Esophagus muscularis mucosa (tissue), 4 donors: ENCODE results near the gene SLC35A4.

Source experiments
- EP300 ChIP-seq: sonication (generic); formaldehyde crosslinking; IDR thresholded peaks from one replicate; pipeline ENCODE4 v1.6.1; 2017; ENCODE audit warnings: antibody characterized with exemption
- POLR2A ChIP-seq: fragments of 450-650 bp; IDR thresholded peaks from one replicate; pipeline ENCODE4 v1.6.1; 2017; ENCODE audit warnings: antibody characterized with exemption, moderate library complexity, mild to moderate bottlenecking, low read depth
- POLR2AphosphoS5 ChIP-seq, 2 donors: sonication (generic); formaldehyde crosslinking; IDR thresholded peaks; one replicate each; pipeline ENCODE4 v1.6.1; 2017; ENCODE audit warnings: antibody characterized with exemption in 2 of 2
- TF ChIP-seq, protein P1 (sequence below), 3 experiments: fragments of 200-600 bp in 2 of 3; fragments of 450-650 bp in 1 of 3; sonication (generic) in 2 of 3; IDR thresholded peaks; one replicate each; pipeline ENCODE4 v1.5.1; 2017 to 2019; ENCODE audit warnings: antibody characterized with exemption in 3 of 3, mild to moderate bottlenecking in 2 of 3, moderate library complexity in 1 of 3

DNA sequence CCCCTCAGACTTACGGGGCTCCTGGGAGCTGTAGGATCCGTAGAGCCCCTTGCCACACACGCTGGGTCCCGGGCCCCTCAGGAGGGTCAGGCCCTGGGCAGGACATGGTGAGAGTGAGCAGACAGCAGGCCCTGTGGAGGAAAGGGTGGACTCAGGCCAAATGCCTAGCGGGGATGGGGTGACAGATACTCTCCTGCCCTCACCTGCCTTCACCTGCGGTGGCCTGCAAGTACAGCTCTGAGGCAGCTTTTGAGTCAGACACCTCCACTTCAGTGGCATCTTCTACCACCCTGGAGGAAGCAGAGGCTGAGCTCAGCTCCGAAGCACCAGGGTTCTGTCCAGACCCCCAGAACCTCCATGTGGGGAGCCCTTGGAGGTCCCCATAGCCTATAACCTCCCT is 26.2 kb downstream of the SLC35A4 start:
- TF ChIP-seq, protein P1, sequence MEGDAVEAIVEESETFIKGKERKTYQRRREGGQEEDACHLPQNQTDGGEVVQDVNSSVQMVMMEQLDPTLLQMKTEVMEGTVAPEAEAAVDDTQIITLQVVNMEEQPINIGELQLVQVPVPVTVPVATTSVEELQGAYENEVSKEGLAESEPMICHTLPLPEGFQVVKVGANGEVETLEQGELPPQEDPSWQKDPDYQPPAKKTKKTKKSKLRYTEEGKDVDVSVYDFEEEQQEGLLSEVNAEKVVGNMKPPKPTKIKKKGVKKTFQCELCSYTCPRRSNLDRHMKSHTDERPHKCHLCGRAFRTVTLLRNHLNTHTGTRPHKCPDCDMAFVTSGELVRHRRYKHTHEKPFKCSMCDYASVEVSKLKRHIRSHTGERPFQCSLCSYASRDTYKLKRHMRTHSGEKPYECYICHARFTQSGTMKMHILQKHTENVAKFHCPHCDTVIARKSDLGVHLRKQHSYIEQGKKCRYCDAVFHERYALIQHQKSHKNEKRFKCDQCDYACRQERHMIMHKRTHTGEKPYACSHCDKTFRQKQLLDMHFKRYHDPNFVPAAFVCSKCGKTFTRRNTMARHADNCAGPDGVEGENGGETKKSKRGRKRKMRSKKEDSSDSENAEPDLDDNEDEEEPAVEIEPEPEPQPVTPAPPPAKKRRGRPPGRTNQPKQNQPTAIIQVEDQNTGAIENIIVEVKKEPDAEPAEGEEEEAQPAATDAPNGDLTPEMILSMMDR (IDR thresholded peaks at IDR 0.05), result no peak
- TF ChIP-seq POLR2AphosphoS5 (IDR thresholded peaks at IDR 0.05) (no peak), EP300 (no peak), POLR2A (no peak)
